ENCODE results near the gene JUND. TPM values are rescaled to one million over a fixed set of nuclear protein-coding genes. Genes with fewer than 3 reads are reported as not detected.

The JUND gene
- total RNA-seq, 2 experiments from 2014 or later, result 498 to 501 TPM

DNA sequence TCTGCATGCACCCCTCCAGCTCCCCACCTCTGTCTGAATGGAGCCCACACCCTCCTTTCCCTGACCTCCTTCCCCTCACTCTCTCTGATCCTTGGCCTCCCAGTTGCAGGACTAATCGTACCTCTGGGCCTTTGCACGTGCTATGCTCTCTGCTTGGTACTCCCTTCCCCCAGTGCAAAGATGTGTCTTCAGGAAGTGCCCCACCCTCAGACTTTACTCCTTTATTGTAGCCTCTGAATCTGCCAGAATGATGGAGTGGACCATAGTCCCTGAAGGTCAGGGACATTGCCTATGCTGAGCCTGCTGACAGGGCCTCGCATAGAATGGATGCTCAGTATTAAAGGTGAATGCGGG lies 1.3 kb upstream of the JUND start:
- ATAC-seq, result no peak
- CTCF ChIA-PET, result interaction anchor here (0.6 to 10.1 kb wide), 5 partner anchors 10 to 131 kb away, joined by 3 to 399 read pairs (median 161); partner anchors contain the start of genes LSM4 and SSBP4
- peaks cover 31% of the 10 kb centered on the region for H3K36me3 Mint-ChIP-seq
- H3K4me3 Mint-ChIP-seq, result peak overlapping the region; percentile 72
- DNase-seq, result no peak
- H3K27ac Mint-ChIP-seq, result peak overlapping the region; percentile 93
- H3K9me3 Mint-ChIP-seq (ENCODE audit: low read depth), result no peaks in the 10 kb centered on the region
- no peaks in the 10 kb centered on the region for H3K27me3 Mint-ChIP-seq
- H3K4me1 Mint-ChIP-seq, result peaks cover 56% of the 10 kb centered on the region

DNA sequence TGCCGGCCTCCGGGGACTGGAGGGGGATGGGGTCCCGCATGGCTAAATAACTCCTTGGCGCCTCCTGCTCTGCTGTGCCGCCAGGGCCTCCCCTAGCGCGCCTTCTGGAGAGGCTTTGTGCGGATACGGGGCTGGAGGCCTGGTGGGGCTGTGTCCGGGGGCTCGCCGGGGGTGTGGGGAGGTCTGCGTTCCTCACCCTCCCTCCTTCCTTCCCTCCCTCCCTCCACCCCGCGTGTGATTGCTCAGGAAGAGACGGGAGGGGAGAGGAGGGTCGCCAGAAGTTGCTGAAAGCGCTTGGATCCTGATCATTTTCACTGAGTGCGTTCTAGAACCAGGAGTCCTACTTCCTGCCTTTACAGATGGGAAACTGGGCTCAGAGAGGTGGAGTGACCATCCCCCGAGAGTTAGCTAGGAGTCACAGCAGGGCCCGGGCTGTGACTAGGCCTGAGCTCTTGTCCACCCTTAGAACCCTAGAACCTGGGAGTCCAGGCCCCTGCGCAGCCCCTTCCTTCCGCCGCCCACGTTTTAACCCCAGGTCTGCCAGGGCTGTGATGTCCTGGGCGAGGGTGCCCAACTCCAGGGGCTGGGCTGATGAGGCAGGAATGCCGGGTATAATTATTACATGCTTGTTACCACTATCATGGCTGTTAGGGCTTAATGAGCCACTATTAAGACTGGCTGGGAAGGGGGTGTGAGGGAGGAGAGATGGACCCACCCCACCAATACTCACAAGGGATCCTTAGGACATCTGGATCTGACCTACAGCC lies 782 bp upstream of the JUND start:
- Mint-ChIP-seq H3K27ac (peak overlapping the region; percentile 93), H3K4me3 (peak overlapping the region; percentile 72), H3K9me3 (ENCODE audit: low read depth) (no peaks in the 10 kb centered on the region), H3K4me1 (peaks cover 59% of the 10 kb centered on the region), H3K36me3 (peaks cover 35% of the 10 kb centered on the region), H3K27me3 (no peaks in the 10 kb centered on the region)
- ATAC-seq, result peak; percentile 45
- CTCF ChIA-PET, result interaction anchor here (0.6 to 10.1 kb wide), 7 partner anchors 10 to 132 kb away, joined by 3 to 399 read pairs (median 161); partner anchors contain the start of genes LSM4 and SSBP4
- DNase-seq, result peak; percentile 65

DNA sequence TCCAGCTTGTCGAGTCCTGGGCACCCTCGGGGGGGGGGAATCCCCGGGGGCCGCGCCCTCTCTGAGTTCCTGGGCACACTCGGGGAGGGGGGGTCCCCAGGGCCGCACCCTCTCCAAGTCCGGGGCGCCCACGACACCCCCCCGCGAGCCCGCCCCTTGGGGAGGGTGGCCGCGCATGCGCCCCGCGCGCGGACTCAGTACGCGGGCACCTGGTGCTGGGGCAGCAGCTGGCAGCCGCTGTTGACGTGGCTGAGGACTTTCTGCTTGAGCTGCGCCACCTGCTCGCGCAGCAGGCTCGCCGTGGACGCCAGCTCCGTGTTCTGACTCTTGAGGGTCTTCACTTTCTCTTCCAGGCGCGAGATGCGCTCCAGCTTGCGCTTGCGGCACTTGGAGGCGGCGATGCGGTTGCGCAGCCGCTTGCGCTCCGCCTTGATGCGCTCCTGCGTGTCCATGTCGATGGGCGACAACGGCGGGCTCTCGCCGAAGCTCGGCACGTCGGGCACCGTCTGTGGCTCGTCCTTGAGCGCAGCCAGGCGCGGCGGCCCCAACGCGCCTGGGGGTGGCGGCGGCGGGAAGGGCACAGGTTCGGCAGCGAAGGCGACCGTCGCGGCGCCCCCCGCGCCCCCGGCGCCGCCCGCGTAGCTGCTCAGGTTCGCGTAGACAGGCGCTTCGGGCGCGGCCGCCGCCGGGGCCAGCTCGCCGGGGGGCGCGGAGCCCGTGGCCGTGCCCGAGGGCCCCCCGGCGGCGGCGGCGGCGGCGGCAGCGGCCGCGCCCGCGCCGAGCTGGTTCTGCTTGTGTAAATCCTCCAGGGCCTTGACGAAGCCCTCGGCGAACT lies 958 bp downstream of the JUND start:
- ATAC-seq, result peak; percentile 6
- Mint-ChIP-seq H3K27me3 (no peaks in the 10 kb centered on the region), H3K4me3 (peak overlapping the region; percentile 96), H3K9me3 (ENCODE audit: low read depth) (no peaks in the 10 kb centered on the region), H3K36me3 (peaks cover 37% of the 10 kb centered on the region), H3K4me1 (peaks cover 51% of the 10 kb centered on the region), H3K27ac (peak overlapping the region; percentile 99)
- CTCF ChIA-PET, result interaction anchor here (0.8 to 10.1 kb wide), 14 partner anchors 8 to 151 kb away, joined by 3 to 399 read pairs (median 12); partner anchors contain the start of genes LSM4, PGPEP1 and SSBP4
- peak; percentile 85 for DNase-seq

DNA sequence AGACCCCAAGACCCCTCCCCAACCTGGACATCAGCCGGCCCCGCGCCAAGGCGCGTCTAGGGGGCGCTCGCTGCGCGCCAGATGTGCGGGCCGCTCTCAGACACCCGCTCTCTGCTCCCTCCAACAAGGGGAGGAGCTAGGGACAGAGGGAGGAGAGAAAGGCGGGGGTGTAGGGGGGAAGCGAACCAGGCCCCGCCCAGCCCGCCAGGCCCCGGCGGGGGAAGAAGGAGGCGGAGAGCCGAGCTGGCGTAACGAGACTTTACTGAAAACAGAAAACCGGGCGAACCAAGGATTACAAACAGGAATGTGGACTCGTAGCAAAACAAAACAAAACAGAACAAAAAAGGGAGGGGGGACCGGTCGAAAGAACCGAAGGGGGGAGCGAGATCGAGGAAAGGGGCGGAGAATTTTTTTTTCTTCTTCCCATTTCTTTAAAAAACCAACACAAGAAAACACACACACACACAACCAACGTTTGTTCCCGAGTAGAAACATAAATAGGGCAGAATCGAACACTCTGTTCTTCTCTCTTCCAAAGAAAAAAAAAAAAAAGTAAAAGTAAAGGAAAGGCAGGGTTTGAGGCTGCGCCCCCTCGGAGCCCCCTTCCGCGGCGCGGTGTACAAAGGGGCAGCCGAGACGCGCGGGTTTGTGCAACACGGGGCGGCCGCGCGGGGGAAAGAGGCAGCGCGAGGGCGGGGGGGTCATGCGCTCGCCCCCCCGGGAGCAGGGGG lies 1.7 kb downstream of the JUND start:
- peak; percentile 95 for DNase-seq
- ATAC-seq, result peak; percentile 20
- Mint-ChIP-seq H3K27me3 (no peaks in the 10 kb centered on the region), H3K36me3 (peaks cover 33% of the 10 kb centered on the region), H3K27ac (peak overlapping the region; percentile 99), H3K9me3 (ENCODE audit: low read depth) (no peaks in the 10 kb centered on the region), H3K4me3 (peak overlapping the region; percentile 87), H3K4me1 (peaks cover 51% of the 10 kb centered on the region)
- CTCF ChIA-PET, result interaction anchor here (0.6 to 10.1 kb wide), 39 partner anchors 8 to 972 kb away, joined by 3 to 399 read pairs (median 6); partner anchors contain the start of genes GDF15, LSM4, MAST3 and MPV17L2

DNA sequence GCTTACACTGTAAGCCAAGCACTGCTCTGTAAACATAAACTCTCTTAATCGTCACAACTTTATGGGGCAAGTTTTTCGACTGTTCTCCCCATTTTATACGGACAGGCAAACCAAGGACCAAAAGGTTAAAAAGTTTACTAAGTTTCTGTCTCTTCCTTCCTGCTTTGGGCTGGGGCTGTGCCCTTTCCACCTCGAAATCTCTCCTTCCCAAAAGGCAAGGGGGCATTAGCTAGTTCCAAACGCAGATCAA lies 2.2 kb downstream of the JUND start:
- Mint-ChIP-seq H3K36me3 (peaks cover 35% of the 10 kb centered on the region), H3K9me3 (ENCODE audit: low read depth) (no peaks in the 10 kb centered on the region), H3K27ac (peak overlapping the region; percentile 99), H3K4me1 (peaks cover 52% of the 10 kb centered on the region), H3K27me3 (no peaks in the 10 kb centered on the region), H3K4me3 (peak overlapping the region; percentile 87)
- CTCF ChIA-PET, result interaction anchor here (0.6 to 10.1 kb wide), 37 partner anchors 8 to 972 kb away, joined by 3 to 399 read pairs (median 6); partner anchors contain the start of genes GDF15, LSM4, MAST3 and MPV17L2
- ATAC-seq (no peak), DNase-seq (no peak)

DNA sequence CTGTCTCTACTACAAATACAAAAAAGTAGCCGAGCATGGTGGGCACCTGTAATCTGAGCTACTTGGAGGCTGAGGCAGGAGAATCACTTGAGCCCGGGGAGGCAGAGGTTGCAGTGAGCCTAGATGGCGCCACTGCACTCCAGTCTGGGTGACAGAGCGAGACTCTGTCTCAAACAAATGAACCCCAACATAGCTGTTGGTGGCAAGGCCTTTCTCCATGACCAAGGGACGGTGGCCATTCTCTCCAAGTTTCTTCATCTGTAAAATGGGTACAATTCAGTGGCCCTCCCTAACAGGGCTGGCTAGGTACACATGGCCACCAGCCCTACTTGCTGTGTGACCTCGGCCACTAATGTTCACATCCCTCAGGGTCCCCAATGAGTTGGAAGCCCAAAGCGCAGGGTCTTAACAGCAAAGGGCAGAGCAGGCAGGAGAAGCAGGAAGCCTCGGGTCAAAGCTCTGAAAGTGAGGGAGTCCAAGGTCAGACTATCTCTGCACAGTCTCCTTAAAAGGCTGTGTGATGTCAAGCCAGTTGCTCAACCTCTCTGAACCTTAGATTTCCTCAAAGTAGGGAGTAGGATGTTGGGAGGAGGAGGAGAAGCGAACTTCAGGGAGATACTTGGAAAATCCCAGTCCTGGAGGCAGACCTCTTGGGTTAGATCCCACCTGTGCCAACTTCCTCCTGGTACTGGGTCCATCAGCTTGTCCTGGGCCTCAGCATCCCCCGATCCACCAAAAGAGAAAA lies 2.7 kb downstream of the JUND start:
- Mint-ChIP-seq H3K36me3 (peaks cover 35% of the 10 kb centered on the region), H3K9me3 (ENCODE audit: low read depth) (no peaks in the 10 kb centered on the region), H3K4me3 (peak overlapping the region; percentile 87), H3K4me1 (peaks cover 51% of the 10 kb centered on the region), H3K27me3 (no peaks in the 10 kb centered on the region), H3K27ac (peak overlapping the region; percentile 99)
- CTCF ChIA-PET, result interaction anchor here (0.6 to 10.1 kb wide), 32 partner anchors 9 to 228 kb away, joined by 3 to 399 read pairs (median 7); partner anchors contain the start of genes GDF15, LSM4, MPV17L2 and PGPEP1
- peak; percentile 75 for DNase-seq
- ATAC-seq, result no peak

DNA sequence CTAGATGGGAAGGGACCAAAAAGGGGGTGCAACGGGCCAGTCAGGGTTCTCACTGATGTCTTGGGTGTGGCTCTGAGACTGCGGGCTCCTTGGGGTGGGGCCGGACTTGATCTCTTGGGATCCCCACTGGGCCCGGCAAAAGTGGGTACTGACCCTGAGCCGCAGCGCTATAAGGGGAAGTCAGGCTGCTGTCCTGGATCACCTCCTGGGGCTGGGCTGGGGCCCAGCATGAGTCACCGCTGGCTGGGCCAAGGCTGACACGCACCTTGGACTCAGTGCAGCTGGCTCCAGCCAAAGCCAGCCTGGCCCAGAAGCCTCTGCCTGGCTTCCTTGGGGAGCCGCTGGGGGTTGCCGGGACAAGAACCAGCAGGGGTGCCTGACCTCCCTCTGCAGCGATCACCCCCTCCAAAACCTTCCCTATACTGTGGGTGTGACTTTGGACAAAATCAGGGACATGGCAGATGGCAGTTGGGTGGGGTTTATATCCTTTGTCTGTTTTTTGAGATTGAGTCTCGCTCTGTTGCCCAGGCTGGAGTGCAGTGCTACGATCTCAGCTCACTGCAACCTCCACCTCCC lies 6.6 kb downstream of the JUND start:
- no peak for ATAC-seq
- Mint-ChIP-seq H3K9me3 (ENCODE audit: low read depth) (no peaks in the 10 kb centered on the region), H3K27ac (no peak overlapping the region), H3K36me3 (peaks cover 31% of the 10 kb centered on the region), H3K27me3 (no peaks in the 10 kb centered on the region), H3K4me3 (no peak overlapping the region), H3K4me1 (peaks cover 37% of the 10 kb centered on the region)
- DNase-seq, result no peak
- CTCF ChIA-PET, result interaction anchor here (0.9 to 9.0 kb wide), 8 partner anchors 30 to 187 kb away, joined by 3 to 267 read pairs (median 4); partner anchors contain the start of genes LSM4 and SSBP4

DNA sequence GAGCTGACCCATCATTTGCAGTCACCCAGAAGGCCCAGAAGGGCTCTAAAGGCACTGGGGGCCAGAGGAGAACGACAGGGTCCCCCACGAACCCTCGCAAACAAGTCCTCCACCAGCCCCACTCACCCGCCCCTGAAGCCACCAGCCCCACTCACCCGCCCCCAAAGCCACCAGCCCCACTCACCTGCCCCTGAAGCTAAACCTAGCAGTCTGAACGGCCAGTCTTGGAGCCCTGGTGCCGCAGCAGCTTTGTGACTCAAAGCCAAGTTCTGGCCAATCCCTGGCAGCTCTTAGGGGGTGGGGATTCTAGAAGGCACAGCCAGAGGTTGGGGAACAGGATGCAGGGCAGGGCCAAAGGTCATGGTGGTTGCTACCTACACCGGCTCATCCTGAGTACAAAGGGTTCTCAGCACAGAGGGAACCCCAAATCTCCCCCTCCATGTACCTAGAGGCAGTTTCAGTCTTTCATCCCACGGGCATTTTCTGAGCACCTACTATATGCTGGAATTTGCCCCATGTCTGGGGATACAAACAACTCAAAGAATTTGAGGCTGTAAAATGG lies 7.1 kb downstream of the JUND start, which contains the start of gene IQCN:
Gene IQCN, minus strand, starts transcription at position 234 of the 562 bp plus-strand sequence. CDS start 4,974 bp downstream, outside the sequence.
- no peaks in the 10 kb centered on the region for H3K9me3 Mint-ChIP-seq (ENCODE audit: low read depth)
- ATAC-seq (peak; percentile 8), DNase-seq (peak; percentile 65)
- peaks cover 36% of the 10 kb centered on the region for H3K4me1 Mint-ChIP-seq
- peaks cover 25% of the 10 kb centered on the region for H3K36me3 Mint-ChIP-seq
- H3K27me3 Mint-ChIP-seq, result no peaks in the 10 kb centered on the region
- CTCF ChIA-PET, result interaction anchor here (1.1 to 9.0 kb wide), 6 partner anchors 19 to 140 kb away, joined by 3 to 127 read pairs (median 5); partner anchors contain the start of genes LSM4 and SSBP4
- no peak within 1 kb of the TSS for H3K4me3 Mint-ChIP-seq
- no peak within 1 kb of the TSS for H3K27ac Mint-ChIP-seq

DNA sequence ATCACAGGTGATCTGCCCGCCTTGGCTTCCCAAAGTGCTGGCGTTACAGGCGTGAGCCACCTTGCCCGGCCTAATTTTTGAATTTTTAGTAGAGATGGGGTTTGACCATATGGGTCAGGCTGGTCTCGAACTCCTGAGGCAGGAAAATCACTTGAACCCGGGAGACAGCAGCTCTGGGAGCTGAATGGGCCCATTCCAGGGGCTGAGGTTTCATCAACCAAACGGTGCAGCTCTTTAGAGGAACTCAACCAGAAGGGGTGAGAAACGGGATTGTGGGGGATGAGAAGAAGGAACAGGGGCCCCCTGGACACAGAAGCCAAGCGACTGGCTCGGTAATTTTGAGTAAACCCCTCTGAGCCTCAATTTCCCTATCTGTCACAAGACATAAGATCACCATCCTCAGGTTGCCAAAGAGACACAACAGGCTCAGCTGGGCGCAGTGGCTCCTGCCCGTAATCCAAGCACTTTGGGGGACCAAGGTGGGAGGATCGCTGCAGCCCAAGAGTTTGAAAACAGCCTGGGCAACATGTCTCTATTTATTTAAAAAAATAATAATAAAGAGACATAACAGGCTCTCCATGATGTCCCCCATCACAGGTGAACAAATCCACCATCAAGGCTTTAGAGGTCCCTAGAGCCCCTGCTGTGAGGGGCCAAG lies 7.7 kb downstream of the JUND start:
- H3K36me3 Mint-ChIP-seq, result peaks cover 19% of the 10 kb centered on the region

DNA sequence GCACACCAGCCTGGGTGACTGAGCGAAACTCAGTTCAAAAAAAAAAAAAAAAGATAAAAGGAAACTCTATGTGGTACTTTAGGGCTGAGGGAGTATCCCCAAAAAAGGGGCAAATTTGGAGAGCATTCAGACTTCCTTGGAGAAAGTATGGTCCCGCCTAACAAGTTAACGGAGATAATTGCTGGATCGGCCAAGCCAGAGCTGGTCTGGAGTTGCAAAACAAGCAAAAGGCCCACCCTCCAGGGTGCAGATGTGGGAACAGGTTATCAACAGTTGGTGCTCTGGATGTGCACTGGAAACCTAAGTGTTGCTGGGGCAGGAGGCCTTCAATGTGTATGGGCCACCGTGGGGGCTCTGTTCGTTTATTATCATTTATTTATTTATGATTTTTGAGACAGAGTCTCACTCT lies 10.0 kb downstream of the JUND start:
- Mint-ChIP-seq H3K27ac (no peak overlapping the region), H3K4me1 (peaks cover 14% of the 10 kb centered on the region), H3K9me3 (ENCODE audit: low read depth) (no peaks in the 10 kb centered on the region), H3K36me3 (peaks cover 6% of the 10 kb centered on the region), H3K27me3 (no peaks in the 10 kb centered on the region), H3K4me3 (no peak overlapping the region)
- CTCF ChIA-PET, result interaction anchor here (0.7 to 2.4 kb wide), 8 partner anchors 16 to 765 kb away, joined by 3 to 9 read pairs (median 3); partner anchors contain the start of gene LSM4
- no peak for ATAC-seq
- no peak for DNase-seq

More for the DNA sequence above, 7.7 kb downstream of the JUND start:
- Mint-ChIP-seq H3K27me3 (no peaks in the 10 kb centered on the region), H3K27ac (no peak overlapping the region), H3K4me3 (no peak overlapping the region), H3K4me1 (peaks cover 29% of the 10 kb centered on the region), H3K9me3 (ENCODE audit: low read depth) (no peaks in the 10 kb centered on the region)
- ATAC-seq (no peak), DNase-seq (no peak)
- CTCF ChIA-PET, result interaction anchor here (1.1 to 9.0 kb wide), 7 partner anchors 18 to 140 kb away, joined by 3 to 127 read pairs (median 5); partner anchors contain the start of genes LSM4 and SSBP4

DNA sequence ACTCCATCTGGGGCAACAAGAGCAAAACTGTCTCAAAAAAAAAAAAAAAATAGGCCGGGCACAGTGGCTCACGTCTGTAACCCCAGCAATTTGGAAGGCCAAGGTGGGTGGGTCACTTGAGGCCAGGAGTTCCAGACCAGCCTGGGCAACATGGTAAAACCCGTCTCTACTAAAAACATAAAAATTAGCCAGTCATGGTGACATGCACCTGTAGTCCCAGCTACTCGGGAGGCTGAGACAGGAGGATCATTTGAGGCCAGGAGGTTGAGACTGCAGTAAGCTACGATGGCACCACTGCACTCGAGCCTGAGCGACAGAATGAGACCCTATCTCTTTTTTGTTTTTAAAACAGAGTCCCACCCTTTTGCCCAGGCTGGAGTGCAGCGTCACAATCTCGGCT lies 11.1 kb downstream of the JUND start:
- no peak overlapping the region for H3K27ac Mint-ChIP-seq
- CTCF ChIA-PET, result interaction anchor here (0.7 to 3.3 kb wide), 8 partner anchors 9 to 774 kb away, joined by 3 to 19 read pairs (median 4); partner anchors contain the start of gene LSM4
- H3K4me1 Mint-ChIP-seq, result peaks cover 19% of the 10 kb centered on the region
- H3K9me3 Mint-ChIP-seq (ENCODE audit: low read depth), result no peaks in the 10 kb centered on the region
- ATAC-seq, result no peak
- H3K36me3 Mint-ChIP-seq, result peaks cover 2% of the 10 kb centered on the region
- DNase-seq, result no peak
- H3K4me3 Mint-ChIP-seq, result no peak overlapping the region
- H3K27me3 Mint-ChIP-seq, result no peaks in the 10 kb centered on the region
